Panc1 (cell line): ENCODE results near the gene ERG28. TPM values are rescaled to one million over a fixed set of nuclear protein-coding genes. Genes with fewer than 3 reads are reported as not detected.

Experiments used
- ATAC-seq: fragments of 200-7000 bp; cut with Tn5 transposase; 2 replicates; pipeline ENCODE4 v1.9.1; 2020; ENCODE audit warnings: mild to moderate bottlenecking, moderate library complexity
- BruUV-seq: library from RNA; stranded (reverse); fragments of 400-500 nt; replicated peaks from 2 replicates; lab custom pipeline; 2021; lab: Mats Ljungman, UMichigan
- CTCF ChIA-PET: fragments of 300-600 bp; sonication (Branson Sonifier 250); formaldehyde crosslinking; loops from one replicate; lab custom pipeline; 2022; ENCODE audit warnings: antibody characterized with exemption; lab: Charles Lee
- POLR2A ChIA-PET: fragments of 300-600 bp; sonication (Branson Sonifier 250); formaldehyde crosslinking; loops from one replicate; lab custom pipeline; 2022; ENCODE audit warnings: antibody characterized with exemption; lab: Charles Lee
- DNase-seq: peaks from one replicate; pipeline ENCODE4 v3.0.0-alpha.2; 2010; ENCODE audit warnings: low read depth, low spot score
- H3K27ac ChIP-seq: 2 replicates; pipeline ENCODE4 v1.5.1; 2011; ENCODE audit warnings: mild to moderate bottlenecking, low read length, inconsistent platforms
- H3K27me3 ChIP-seq: fragments of 200-500 bp; sonication (Bioruptor generic); 2 replicates; pipeline ENCODE4 v1.6.0; 2014; ENCODE audit warnings: low read length, inconsistent platforms; ENCODE audit not compliant: control insufficient read depth, insufficient read depth
- H3K36me3 ChIP-seq: fragments of 200-500 bp; sonication (Bioruptor generic); 2 replicates; pipeline ENCODE4 v1.5.1; 2014; ENCODE audit warnings: inconsistent platforms, mild to moderate bottlenecking, low read length, moderate library complexity; ENCODE audit not compliant: control insufficient read depth, insufficient read depth
- H3K4me1 ChIP-seq: 2 replicates; pipeline ENCODE4 v1.5.1; 2011; ENCODE audit warnings: inconsistent platforms, mild to moderate bottlenecking, low read length, moderate library complexity; ENCODE audit not compliant: control insufficient read depth, insufficient read depth
- H3K4me3 ChIP-seq, 2 experiments: 2 replicates each; pipeline ENCODE4 v1.5.1; 2011 to 2012; ENCODE audit warnings: low read depth in 2 of 2, low read length in 2 of 2, mild to moderate bottlenecking in 2 of 2, inconsistent platforms in 1 of 2, moderate library complexity in 1 of 2
- H3K9me3 ChIP-seq: fragments of 200-500 bp; sonication (Bioruptor generic); 2 replicates; pipeline ENCODE4 v1.5.1; 2014; ENCODE audit warnings: low read depth, mild to moderate bottlenecking, inconsistent platforms, low read length, moderate library complexity; ENCODE audit not compliant: control insufficient read depth, insufficient read depth
- CTCF ChIP-seq: fragments of 450-650 bp; IDR thresholded peaks from 2 replicates; pipeline ENCODE4 v1.5.1; 2017; ENCODE audit warnings: mild to moderate bottlenecking
- POLR2AphosphoS5 ChIP-seq: IDR thresholded peaks from 2 replicates; pipeline ENCODE4 v1.6.1; 2012; ENCODE audit warnings: mild to moderate bottlenecking, low read depth, low read length, moderate library complexity
- SIN3A ChIP-seq: IDR thresholded peaks from 2 replicates; pipeline ENCODE4 v1.6.1; 2012; ENCODE audit warnings: low read depth, mild to moderate bottlenecking, low read length, moderate library complexity, borderline replicate concordance; ENCODE audit not compliant: insufficient read depth
- TCF7L2 ChIP-seq: IDR thresholded peaks from 2 replicates; pipeline ENCODE4 v1.6.1; 2011; ENCODE audit warnings: mild to moderate bottlenecking, low read depth, low read length, inconsistent platforms
- in situ Hi-C: cut with HindIII; loops from 2 replicates; pipeline ENCODE4 v1.10.0; 2016; ENCODE audit warnings: low sequenced_read_pairs, low pct_unique_long_range_greater_than_20kb
- intact Hi-C: fragments of 100-400 bp; cut with micrococcal nuclease; formaldehyde crosslinking; loops from one replicate; pipeline ENCODE4 v1.10.0; 2022; ENCODE audit not compliant: unreplicated experiment
- total RNA-seq: library from RNA; stranded (reverse); gene quantifications from one replicate; pipeline ENCODE4 v1.2.1, GENCODE V29; 2021; ENCODE audit not compliant: unreplicated experiment
- TF ChIP-seq, protein P1 (sequence below), 2 experiments: IDR thresholded peaks; 2 replicates each; pipeline ENCODE4 v1.6.1; 2011 to 2012; ENCODE audit warnings: low read depth in 2 of 2, control low read depth in 1 of 2, low read length in 1 of 2, mild to moderate bottlenecking in 1 of 2, moderate library complexity in 1 of 2; ENCODE audit not compliant: insufficient read depth in 1 of 2

Gene ERG28
- total RNA-seq, 1 experiment from 2014 or later = 23.1 TPM

DNA sequence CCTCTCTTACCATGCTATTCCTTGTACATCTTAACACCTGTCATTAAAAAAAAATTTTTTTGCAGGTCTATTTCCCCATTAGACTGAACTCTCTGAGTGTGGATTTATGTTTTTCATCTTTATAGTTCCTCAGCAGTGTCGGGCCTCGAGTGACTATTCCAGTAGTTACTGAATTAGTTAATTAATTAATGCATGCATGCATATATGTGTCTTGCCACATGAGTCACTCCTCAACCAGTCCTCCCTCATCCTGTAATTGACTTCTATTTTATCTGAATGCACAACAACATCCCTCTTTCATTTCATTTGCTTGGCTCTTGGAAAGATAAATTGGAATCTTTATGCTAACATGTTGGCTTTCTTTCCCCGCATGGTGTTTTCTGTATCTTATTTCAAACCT is 35.6 kb downstream of the ERG28 start:
- no peak for DNase-seq
- in situ Hi-C loops (no loop called here), intact Hi-C loops (no loop called here)
- Histone ChIP-seq H3K27me3 (no peaks in the 10 kb centered on the region), H3K4me1 (no peaks in the 10 kb centered on the region), H3K4me3 (no peak overlapping the region), H3K9me3 (no peaks in the 10 kb centered on the region), H3K27ac (no peak overlapping the region), H3K36me3 (no peaks in the 10 kb centered on the region)
- no peak for TF ChIP-seq SIN3A
- TF ChIP-seq POLR2AphosphoS5 = no peak
- TF ChIP-seq, protein P1, sequence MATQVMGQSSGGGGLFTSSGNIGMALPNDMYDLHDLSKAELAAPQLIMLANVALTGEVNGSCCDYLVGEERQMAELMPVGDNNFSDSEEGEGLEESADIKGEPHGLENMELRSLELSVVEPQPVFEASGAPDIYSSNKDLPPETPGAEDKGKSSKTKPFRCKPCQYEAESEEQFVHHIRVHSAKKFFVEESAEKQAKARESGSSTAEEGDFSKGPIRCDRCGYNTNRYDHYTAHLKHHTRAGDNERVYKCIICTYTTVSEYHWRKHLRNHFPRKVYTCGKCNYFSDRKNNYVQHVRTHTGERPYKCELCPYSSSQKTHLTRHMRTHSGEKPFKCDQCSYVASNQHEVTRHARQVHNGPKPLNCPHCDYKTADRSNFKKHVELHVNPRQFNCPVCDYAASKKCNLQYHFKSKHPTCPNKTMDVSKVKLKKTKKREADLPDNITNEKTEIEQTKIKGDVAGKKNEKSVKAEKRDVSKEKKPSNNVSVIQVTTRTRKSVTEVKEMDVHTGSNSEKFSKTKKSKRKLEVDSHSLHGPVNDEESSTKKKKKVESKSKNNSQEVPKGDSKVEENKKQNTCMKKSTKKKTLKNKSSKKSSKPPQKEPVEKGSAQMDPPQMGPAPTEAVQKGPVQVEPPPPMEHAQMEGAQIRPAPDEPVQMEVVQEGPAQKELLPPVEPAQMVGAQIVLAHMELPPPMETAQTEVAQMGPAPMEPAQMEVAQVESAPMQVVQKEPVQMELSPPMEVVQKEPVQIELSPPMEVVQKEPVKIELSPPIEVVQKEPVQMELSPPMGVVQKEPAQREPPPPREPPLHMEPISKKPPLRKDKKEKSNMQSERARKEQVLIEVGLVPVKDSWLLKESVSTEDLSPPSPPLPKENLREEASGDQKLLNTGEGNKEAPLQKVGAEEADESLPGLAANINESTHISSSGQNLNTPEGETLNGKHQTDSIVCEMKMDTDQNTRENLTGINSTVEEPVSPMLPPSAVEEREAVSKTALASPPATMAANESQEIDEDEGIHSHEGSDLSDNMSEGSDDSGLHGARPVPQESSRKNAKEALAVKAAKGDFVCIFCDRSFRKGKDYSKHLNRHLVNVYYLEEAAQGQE (IDR thresholded peaks at IDR 0.05; ENCODE audit: insufficient read depth in 1 of 2, low read depth in 2 of 2, low read length in 1 of 2) = no peak
- no peak for TF ChIP-seq CTCF
- TF ChIP-seq TCF7L2 = no peak
- POLR2A ChIA-PET = no interaction called here
- CTCF ChIA-PET = no interaction called here
- ATAC-seq = no peak
- BruUV-seq = no TSS peak

DNA sequence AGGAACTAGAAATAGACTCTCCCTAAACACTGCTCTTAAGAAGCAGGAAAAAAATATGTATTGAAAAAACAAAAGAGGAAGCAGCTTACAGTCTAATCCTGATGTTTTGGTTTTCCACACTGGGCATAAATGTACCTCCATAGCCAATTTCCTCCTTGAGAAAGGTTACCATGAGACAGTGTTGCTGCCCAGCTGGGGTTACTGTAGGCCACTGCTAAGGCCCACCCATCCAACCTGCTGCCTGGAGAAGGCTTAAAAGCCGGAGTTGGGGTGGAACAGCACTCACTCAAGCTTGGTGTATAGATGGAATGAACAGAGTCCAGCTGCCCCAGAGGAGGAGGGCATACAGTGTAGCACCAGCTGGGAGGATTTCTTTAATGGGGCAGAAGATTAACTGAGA is 41.1 kb downstream of the ERG28 start:
- no peaks in the 10 kb centered on the region for H3K27me3 ChIP-seq
- H3K36me3 ChIP-seq = no peaks in the 10 kb centered on the region
- H3K4me3 ChIP-seq = no peak overlapping the region
- intact Hi-C loops (no loop called here), in situ Hi-C loops (no loop called here)
- no peaks in the 10 kb centered on the region for H3K4me1 ChIP-seq
- ATAC-seq (no peak), DNase-seq (no peak)
- H3K27ac ChIP-seq = no peak overlapping the region
- ChIA-PET POLR2A (no interaction called here), CTCF (no interaction called here)
- no peaks in the 10 kb centered on the region for H3K9me3 ChIP-seq
- TF ChIP-seq POLR2AphosphoS5 (no peak), CTCF (no peak), SIN3A (no peak), TCF7L2 (no peak)
- TF ChIP-seq, protein P1 (IDR thresholded peaks at IDR 0.05; ENCODE audit: insufficient read depth in 1 of 2, low read depth in 2 of 2, low read length in 1 of 2) = no peak
- no TSS peak for BruUV-seq
